ENCODE data around the gene SSUH2.
"Not testable (repeated sequence)": the region's sequence is repeated elsewhere in the genome, so short reads cannot be mapped to it uniquely, and the experiment has no call there.

The SSUH2 gene

GRCh38 chr3:8608041-8608790 lies 36.4 kb downstream of the SSUH2 start:
- DNase-seq = no peak

DNA sequence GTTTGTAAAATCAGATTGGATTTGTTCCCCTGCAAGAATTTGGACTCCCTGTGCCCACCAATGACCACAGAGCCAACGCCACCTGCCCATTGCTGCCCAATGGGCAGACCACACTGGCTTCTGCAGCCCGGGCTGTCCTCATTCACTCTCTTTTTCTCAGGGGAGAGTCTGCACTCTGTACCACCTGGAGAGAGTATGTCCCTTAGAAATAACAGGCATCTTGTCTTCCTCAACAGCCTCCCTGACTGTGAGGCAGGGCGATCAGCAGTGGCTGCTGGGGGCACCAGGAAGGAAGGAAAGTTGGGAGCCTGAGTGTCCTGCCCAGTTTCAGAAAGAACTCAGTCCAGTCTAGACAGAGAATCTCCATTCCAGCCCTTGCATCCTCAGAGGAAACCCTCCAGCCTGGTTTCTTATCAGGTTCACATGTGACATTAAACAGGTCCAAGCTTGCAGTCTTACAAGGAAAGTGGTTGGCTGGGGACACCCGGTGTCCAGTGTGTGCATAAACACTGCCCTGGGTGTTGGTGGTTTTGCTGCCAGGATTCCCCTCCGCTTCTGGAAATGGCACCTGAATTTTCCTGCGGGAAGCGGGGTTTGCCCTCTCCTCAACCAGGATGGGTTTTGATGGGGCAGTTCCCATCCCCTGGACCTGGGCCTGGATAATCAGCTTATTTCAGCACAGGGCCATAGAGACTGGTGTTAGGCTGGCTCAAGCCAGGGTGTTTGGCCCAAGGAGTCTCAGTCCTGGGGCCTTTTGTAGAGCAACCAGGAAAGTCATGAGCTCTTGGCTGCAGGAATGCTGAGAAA lies 37.2 kb downstream of the SSUH2 start:
- no peak for DNase-seq

DNA sequence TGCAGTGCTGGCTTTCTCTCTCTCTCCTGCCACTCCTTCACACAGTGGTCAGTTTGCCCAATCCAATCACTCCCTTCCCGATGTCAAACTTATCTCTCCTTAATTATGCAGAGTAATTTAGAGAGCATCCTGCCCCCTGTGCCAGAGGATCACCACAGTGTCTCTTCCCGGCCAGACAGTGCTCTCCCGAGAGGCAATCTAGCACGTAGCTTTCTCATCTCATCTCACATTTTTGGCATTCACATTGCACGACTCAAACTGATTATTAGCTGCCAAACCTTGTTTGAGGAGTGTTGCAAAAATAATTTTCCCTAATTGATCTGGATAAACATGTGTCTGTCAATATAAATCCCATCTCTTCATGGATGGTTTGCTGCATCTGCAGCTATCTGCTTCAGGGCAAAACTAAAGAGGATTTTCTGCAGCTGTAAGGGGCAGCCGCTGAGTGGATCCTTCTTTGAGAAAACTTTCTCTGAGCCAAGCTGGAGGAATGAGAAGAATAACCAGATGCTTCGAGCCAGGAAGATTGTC lies 37.8 kb downstream of the SSUH2 start:
- no peak for DNase-seq

GRCh38 chr3:8604988-8605387 lies 39.6 kb downstream of the SSUH2 start:
- no peak for DNase-seq

GRCh38 chr3:8604006-8604405 lies 40.6 kb downstream of the SSUH2 start:
- no peak for DNase-seq

DNA sequence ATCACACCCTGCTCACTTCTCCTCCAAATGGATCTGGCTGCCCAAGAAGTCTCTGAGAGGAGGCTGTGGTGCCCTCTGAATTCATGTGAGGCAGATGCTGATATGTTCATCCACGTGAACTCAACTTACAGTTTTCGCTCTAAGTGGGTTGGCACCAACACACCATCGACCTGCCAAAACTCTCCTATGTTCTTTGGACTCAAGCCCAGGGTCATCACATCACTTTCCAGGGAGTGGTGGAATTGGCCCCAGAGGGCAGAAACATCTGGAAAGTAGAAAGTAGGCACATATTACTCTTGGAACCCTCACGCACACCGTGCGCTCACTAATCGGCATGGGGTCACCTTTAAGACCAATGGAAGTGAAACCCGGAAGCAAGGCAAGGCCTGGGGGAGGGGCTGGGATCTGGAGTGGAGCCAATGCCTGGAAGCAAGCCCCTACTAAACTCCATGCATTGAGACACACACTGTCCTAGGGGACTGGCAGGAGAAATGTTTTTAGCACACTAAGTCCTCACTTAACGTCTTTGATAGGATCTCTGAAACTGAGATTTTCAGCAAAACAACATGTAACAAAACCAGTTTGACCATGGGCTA lies 41.4 kb downstream of the SSUH2 start:
- DNase-seq = no peak

- DNase-seq = no peak
These were observed 44.1 kb downstream of the SSUH2 start for GRCh38 chr3:8600457-8600856.

- DNase-seq = no peak
These were observed 45.5 kb downstream of the SSUH2 start for GRCh38 chr3:8599146-8599545.

DNA sequence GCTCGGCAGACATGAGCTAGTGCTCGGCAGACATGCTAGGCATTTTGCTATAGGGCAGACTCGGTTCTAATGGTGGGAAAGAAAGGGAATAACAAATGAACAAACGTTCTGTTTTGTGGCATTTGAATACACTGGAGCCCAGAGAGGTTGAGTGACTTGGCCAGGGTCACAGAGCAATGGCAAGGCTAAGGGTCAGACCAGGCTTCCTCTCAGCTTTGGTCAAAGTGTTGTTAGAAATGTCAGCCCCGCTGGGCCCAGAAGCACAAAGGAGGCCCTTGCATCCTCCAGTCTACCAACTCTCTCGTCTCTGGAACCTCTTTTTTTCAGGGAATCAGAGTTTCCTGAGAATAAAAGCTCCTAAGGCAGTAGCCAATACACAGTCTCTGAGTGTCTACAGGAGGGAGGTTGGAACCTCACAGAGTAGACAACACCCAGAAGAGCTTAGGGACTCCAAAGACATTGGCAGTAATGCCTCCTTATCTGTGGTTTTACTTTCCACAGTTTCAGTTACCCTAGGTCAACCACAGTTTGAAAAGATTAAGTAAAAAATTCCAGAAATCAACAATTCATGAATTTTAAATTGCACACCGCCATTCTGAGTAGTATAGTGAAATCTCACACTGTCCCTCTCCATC lies 47.3 kb downstream of the SSUH2 start:
- no peak for DNase-seq

DNA sequence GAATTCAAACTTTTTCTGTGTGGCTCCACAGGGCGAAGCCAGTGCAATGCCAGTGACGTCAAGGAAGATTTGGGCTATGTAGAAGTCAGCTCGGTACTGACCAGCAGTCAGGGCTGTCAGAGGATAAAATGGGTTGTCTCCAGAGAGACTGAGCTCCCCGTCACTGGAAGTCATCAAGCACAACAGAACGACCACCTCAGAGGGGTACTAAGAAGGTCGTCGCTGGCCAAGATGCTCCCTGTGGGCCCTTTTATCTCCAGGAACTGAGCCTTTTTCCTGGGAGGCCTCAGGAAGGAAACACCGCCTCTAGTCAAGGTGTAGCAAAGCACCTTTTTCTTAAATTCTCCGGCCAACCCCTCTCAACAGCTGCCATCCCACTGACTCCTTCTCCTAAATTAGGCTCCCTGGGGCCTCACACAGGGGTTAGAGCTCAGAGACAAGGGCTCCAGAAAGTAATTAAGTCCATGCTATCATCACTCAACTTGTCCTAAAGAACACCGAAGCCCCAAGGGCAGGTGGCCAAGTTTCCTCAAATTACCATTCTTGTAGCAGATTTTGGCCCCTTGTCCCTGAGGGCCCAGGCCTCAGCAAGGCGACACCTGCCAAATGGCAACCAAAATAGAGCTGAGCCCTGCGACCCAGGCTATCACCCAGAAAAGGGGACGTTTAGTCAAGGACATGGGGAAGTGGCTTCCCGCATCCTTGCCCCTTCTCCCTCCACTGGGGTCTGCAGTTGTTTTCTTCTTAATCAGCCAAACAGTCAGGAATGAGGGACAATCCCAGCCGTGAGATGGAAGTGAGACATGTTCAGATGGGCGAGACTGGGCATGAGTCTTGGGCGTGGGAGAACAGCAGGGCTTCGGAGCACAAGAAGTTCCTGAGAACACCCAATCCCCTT lies 48.0 kb downstream of the SSUH2 start:
- no peak for DNase-seq

DNA sequence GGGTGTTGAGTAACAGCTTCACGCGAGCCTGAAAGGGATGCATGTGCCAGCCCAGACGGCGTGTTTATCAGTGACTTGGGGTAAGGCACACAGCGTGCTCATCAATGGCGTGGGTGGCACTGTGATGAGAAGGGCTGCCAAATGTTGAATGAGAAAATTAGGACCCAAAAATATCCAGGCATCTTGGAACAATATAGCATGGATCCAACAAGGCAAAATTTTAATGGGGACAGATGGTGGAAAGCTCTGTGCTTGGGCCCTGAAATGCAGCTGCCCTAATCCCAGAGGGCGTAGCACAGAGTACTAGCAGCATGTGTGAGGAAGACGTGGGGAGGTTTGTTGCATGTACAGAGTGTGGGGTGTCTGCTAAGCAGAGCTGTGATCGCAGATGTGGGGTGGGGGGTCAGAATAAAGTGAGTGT lies 48.9 kb downstream of the SSUH2 start:
- no peak for DNase-seq

GRCh38 chr3:8595252-8595651 lies 49.3 kb downstream of the SSUH2 start:
- no peak for DNase-seq

DNA sequence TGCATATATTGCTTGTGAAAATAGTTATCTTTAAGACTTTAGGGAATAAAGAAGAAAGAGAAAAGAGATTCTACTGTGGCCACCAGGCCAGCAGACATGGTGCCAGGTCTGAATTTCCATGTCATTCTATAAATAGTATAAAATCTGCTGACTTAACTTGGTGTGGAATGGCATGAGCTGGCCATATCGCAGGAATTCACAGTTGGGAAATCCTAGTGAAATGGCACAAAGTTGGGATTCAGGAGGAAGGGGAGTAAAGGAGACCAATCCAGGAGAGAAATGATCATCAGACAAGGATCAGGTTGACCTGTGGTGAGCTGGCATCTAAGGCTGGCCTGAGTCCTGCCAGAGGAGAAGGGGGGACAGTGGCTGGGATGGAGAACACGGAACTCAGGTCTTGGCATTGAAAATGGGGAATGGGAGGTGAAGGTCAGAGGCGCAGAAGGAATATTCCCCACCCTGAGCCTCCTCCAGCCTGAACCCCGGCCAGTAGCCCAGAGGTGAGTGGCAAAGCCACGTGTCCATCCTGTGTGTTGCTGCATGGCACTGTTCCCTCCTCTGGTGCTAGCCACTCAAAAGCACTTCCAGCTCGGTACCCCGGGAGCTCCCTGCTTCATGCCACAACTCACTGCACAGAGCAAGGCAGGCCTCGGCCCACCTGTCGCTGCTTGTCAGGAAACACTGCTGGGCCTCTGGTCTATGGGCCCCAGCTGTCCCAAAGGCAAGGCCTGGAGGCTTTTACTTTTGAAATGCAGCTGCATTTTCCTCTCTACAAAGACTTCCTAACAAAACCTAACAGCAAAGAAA lies 51.4 kb downstream of the SSUH2 start:
- no peak for DNase-seq

DNA sequence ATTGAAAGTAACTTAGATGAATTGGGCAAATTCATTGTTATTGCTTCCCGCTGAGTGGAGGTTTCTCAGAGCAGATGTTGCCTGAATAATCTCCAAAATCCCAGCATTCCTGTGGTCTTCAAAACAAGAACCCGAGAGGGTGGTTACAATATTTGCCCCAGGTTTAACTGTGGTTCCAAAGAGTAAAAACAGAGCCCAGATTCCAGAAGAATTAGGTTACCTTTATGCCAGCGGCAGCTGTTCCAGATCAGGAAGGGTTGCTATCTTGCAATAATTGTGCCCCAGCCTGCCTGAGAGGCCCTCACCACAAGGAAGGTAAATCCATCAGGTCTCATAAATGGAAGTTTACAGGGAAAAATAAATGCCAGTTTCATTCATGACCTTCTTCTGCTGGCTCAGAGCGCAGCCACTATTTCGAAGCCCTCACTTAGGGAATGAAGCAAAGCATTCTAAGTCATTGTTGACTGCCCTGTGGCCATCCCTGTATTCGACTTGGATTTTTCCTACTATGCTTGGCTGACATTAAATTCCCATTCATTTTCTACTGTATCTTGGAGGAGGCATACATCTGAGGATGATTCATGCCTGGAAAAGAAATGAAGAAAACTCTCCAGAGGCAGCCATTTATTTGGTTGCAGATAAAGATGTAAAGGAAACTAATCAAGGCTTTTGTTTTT lies 54.6 kb downstream of the SSUH2 start:
- DNase-seq = no peak

- DNase-seq = no peak
These were observed 59.9 kb downstream of the SSUH2 start for GRCh38 chr3:8584661-8585060.

- no peak for DNase-seq
These were observed 62.7 kb downstream of the SSUH2 start for GRCh38 chr3:8581806-8582445.

- DNase-seq = no peak
These were observed 63.2 kb downstream of the SSUH2 start for GRCh38 chr3:8581373-8581772.

- DNase-seq = not testable (repeated sequence)
These were observed 64.2 kb downstream of the SSUH2 start for GRCh38 chr3:8580434-8580833.

DNA sequence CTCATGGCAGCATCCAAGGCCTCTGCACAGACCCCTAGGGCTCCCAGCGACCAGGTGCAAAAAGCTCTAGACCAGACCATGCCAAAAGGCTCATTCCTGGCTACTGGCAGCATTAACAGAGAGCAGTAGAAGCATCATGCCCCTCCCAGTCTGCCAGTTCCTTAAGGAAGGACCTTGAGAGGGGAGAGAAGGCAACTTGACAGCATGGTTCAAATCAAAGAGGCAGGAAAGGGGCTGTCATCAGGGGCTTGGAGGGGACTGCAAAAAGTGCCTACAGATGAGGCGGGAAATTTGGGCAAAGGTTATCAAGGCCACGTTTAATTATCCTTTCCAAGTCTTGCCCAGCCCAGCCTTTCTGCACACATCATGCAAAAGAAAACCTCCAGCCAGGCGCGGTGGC lies 64.7 kb downstream of the SSUH2 start:
- no peak for DNase-seq

- DNase-seq = no peak
These were observed 65.5 kb downstream of the SSUH2 start for GRCh38 chr3:8579096-8579495.
